ENCODE results near the gene RPRD1B.

GRCh38 chr20:38129248-38129865, 95.8 kb downstream of the RPRD1B start:
- no peak for TF ChIP-seq CTCF (IDR thresholded peaks at IDR 0.05)
- no peak for TF ChIP-seq EZH2 (IDR thresholded peaks at IDR 0.05)
- no peak for TF ChIP-seq EZH2phosphoT487 (IDR thresholded peaks at IDR 0.05)
